ENCODE measurements around the gene RPS19BP1.

Gene RPS19BP1

GRCh38 chr22:39559456-39560105 lies 27.0 kb upstream of the RPS19BP1 start:
- no peak for DNase-seq (ENCODE audit: low read depth in 3 of 3, low spot score in 1 of 3)

DNA sequence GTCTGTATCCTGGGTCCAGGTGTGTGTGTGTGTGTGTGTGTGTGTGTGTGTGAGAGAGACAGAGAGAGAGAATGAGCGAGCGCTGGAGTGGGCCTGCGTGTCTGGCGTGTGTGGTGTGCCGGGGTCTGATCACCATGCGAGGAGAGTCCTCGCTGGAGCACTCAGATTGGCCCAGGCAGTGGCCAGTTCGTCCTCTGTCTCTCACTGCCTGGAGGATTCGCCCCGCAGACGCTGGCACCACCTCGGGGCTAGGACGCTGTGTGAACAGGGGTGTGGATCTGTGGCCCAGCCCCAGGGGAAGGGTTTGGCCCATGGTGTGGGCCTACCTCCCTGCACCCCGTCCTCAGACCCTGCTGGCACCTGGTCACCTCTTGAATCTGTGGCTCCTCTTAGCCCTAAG lies 26.4 kb upstream of the RPS19BP1 start:
- no peak for DNase-seq (ENCODE audit: low read depth in 3 of 3, low spot score in 1 of 3)

- no peak for DNase-seq (ENCODE audit: low read depth in 3 of 3, low spot score in 1 of 3)
These were observed 25.7 kb upstream of the RPS19BP1 start for GRCh38 chr22:39558254-39558727.

DNA sequence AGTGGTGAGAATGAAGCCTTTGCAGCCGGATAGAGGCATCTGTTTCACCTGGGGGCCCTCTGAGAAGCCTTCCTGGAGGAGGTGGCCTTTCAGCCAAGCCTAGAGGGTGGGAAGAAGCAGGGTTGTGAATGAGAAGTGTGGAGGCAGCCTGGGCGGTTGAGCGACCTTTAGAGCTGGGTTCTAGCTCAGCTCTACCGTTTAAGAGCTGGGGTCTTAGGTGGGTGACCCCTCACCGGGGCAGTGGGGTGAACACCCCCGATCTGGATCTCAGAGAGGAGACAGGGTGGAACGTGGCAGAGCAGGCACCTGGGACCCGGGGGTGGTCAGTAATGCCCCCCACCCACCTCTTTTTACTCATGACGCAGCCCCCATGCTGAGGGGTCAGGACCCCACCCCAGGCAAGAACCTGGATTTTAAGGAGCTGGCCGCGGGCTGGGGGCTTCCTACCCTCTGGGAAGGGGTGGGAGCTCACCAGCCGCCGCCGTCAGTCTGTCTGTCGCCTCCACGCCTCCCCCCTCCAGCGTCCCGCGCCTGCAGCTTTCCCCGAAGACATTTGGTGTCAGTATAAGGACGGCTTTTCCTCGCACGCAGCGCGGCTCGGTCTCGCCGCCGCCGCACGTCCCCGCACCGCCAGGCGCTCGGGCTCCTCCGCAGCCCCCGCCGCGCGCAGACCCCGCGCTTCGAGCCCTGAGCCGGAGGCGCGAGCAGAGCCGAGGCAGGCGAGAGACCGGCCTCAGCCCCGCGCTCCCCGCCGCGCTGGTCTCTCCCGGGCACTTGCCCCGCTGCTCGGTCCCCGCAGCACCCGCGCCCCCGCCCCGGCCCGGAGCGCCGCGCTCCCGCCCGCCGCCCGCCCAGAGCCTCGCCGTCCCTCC lies 24.7 kb upstream of the RPS19BP1 start:
- DNase-seq (ENCODE audit: low read depth in 3 of 3, low spot score in 1 of 3), result peak in 1 of 3 donors; percentile 40

DNA sequence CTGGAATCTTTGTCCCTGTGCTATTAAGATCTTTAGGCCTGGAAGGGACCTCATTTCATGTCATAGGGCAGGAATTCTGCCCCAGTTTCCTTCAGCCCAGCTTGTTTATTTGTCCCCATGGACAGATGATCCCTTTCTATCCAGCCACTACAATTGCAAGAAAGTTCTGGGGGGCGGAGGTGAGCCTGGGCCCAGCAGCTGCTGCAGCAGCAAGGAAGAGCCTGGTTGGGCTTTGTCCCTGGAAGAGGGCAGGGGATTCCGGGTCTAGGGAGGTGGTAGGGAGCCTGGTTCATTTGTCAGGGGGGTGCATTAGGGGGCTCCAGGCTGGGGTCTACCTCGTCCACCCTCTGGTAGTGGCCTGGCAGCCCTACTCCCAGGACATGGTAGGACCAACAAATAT lies 21.6 kb upstream of the RPS19BP1 start:
- no peak for DNase-seq (ENCODE audit: low read depth in 3 of 3, low spot score in 1 of 3)

DNA sequence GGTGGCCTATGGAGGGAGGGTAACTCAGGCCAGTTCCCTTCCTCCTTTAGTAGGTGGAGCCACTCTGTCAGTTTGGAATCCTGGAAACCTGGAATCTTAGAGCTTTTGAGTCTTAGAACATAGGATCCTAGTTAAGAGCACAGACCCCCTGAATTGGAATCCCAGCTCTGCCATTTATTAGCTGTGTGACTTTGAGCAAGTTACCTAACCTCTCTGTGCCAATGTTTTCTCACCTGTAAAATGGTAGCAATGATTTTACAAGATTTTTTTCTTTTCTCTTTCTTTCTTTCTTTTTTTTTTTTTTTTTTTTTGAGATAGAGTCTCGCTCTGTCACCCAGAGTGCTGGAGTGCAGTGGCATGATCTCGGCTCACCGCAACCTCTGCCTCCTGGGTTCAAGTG lies 20.9 kb upstream of the RPS19BP1 start:
- no peak for DNase-seq (ENCODE audit: low read depth in 3 of 3, low spot score in 1 of 3)

- no peak for DNase-seq (ENCODE audit: low read depth in 3 of 3, low spot score in 1 of 3)
These were observed 15.0 kb upstream of the RPS19BP1 start for GRCh38 chr22:39547587-39547947.

- DNase-seq (ENCODE audit: low read depth in 3 of 3, low spot score in 1 of 3), result no peak
These were observed 14.5 kb upstream of the RPS19BP1 start for GRCh38 chr22:39546889-39547586.

DNA sequence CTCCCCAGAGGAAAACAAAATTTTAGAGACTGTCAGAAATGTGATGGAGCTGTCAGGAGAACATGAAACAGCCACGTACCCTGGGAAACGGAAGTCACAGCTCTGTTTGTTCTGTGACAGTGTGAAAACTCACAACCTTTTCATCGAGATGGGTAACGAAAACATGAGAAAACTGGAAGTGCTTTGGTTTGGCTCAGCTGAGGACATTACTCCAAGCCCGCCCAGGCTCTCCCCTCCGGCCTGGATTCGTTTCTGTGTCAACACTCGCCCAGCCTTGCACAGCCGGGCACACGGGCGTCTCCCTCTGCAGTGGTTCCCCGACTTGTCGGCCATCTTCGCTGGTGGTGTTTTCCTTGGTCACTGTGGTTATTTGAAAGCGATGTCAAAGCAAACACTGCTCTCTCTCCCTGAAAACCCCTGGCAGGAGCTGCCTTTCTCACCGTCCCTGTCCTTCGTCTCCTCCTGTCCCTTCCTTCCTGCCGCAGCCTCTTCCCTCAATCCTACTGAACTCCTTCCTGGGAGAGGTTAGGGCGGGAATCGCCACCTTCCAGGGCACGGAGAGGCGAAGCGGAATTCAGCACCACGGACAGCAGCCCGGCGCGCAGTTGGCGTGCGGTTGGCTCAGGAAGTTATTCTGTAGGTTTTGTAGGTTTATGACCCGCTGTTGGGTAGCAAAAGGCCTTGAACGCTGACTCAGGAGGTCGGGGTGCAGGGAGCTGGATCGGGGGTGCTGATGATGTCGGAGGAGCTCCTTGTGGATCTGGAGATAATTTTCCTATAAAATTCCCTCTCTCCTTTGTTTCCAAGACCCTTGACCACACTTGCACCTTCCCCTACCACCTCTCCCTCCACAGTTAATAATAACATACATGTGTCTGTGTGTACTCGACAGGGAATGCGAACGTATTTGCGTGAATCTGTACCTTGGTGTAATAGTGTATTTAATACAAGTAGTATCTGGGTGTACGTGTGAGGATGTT lies 13.1 kb upstream of the RPS19BP1 start:
- DNase-seq (ENCODE audit: low read depth in 3 of 3, low spot score in 1 of 3), result peak in 2 of 3 donors; percentile 45 to 63

DNA sequence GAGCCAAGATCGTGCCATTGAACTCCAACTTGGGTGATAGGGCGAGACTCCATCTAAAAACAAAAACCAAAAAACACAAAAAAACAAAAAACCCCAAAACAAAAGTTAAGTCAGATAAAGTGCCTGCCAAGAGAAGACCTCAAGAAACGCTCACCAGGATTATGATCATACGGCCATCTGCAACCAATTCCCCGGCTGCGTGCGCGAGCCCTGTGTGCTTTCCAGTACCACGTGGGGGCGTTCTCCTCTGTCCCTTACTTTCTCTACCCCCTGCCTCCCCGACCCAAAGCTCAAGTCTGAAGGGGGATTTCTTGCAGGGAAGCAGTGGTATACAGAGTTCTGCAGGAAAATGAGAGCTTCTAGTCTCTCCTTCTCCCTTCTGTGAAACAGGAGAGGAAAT lies 10.5 kb upstream of the RPS19BP1 start:
- no peak for DNase-seq (ENCODE audit: low read depth in 3 of 3, low spot score in 1 of 3)

DNA sequence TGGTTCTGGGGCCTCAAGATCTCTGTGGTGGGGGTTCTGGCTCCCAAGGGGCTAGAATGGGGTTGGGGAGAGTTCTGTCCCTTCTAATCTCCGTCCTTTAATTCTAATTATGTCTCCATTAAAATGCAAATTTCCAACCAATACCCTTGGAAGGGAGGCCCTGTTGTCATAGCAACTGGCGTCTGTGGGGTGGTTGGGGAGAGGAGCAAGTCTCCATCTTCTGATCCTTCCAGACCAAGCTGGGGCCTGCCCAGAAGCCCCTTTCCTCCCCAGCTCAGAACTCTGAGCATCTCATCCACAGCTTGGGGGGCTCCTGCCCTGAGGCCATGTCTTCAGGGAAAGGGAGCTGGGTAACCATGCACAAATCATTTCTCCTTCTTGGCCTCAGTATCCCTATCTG lies 5.4 kb upstream of the RPS19BP1 start:
- no peak for DNase-seq (ENCODE audit: low read depth in 3 of 3, low spot score in 1 of 3)

GRCh38 chr22:39536711-39537110 lies 4.2 kb upstream of the RPS19BP1 start:
- DNase-seq (ENCODE audit: low read depth in 3 of 3, low spot score in 1 of 3), result no peak

DNA sequence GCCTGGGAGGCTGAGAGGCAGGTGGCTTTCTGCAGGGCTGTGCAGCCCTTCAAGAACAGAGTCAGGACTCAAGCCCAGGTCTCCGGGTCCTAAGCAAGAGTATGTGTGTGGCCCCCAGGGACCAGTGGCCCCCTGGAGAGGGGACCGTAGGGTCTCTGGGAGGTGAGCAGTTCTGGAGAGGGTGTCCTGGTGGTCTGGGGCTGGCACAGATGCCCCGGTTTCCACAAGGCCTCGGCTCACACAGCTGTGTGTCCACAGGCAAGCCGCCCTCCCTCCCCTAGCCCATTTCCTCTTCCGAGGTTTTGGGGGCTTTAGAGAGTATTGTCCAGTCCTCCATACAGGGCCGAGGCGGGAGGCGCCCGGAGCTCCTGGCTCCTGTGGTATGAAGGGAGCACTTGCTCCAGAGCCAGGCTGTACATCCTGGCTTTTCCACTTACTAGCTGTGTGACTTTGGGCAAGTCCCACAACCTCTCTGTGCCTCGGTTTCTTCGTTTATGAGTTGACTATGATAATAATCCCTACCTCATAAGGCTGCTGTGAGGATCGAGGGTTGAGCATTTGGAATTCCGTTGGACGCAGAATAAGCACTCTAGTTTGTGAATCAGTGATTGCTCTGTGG lies 3.4 kb upstream of the RPS19BP1 start:
- DNase-seq (ENCODE audit: low read depth in 3 of 3, low spot score in 1 of 3), result no peak

DNA sequence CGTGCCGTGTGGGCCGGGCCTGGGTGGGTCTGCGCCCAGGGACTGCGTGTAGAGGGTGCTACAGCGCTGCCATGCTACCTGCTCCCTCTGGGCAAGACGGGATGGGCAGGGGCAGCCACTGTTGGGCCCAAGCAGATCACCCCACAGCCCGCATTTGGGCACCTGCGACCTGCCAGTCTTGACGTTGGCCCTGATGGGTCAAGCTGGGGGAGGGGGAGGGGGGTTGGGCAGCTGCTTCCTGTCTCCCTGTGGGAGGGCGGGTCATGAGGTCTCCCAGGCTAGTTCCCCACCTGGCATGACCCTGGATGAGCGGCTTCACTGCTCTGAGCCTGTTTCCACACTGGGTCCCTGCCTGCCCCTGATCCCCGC lies 2.8 kb upstream of the RPS19BP1 start:
- no peak for DNase-seq (ENCODE audit: low read depth in 3 of 3, low spot score in 1 of 3)

GRCh38 chr22:39534591-39535356 lies 2.2 kb upstream of the RPS19BP1 start:
- peak; percentile 42 to 83 (median 54) for DNase-seq (ENCODE audit: low read depth in 3 of 3, low spot score in 1 of 3)

GRCh38 chr22:39534092-39534506 lies 1.6 kb upstream of the RPS19BP1 start:
- DNase-seq (ENCODE audit: low read depth in 3 of 3, low spot score in 1 of 3), result no peak

- no peak for DNase-seq (ENCODE audit: low read depth in 3 of 3, low spot score in 1 of 3)
These were observed 1.7 kb downstream of the RPS19BP1 start for GRCh38 chr22:39530692-39531331.

- DNase-seq (ENCODE audit: low read depth in 3 of 3, low spot score in 1 of 3), result no peak
These were observed 2.4 kb downstream of the RPS19BP1 start for GRCh38 chr22:39530116-39530515.

GRCh38 chr22:39529487-39529851 lies 3.1 kb downstream of the RPS19BP1 start:
- DNase-seq (ENCODE audit: low read depth in 3 of 3, low spot score in 1 of 3), result no peak
